IPS DF 4.7 (cell line): ENCODE measurements around the gene TMPRSS9.
A peak's percentile ranks its signal among the peaks of the same experiment; 100 is the strongest.

ENCODE experiments used
- DNase-seq: peaks from one replicate; pipeline ENCODE4 v3.0.0-alpha.2; 2013; ENCODE audit warnings: low spot score; ENCODE audit errors: extremely low read depth

TMPRSS9 gene

GRCh38 chr19:2359992-2360685 is at the start of gene TMPRSS9:
TMPRSS9 (plus strand) TSS chr19:2360265; CDS start chr19:2389786, 29,521 bp downstream.
- no peak for DNase-seq

- no peak for DNase-seq
Observed at GRCh38 chr19:2311093-2311492, 49.0 kb upstream of the TMPRSS9 start.

- DNase-seq: no peak
Observed at GRCh38 chr19:2312820-2313501, 47.1 kb upstream of the TMPRSS9 start.

GRCh38 chr19:2315121-2315817 is 44.8 kb upstream of the TMPRSS9 start:
- no peak for DNase-seq

DNA sequence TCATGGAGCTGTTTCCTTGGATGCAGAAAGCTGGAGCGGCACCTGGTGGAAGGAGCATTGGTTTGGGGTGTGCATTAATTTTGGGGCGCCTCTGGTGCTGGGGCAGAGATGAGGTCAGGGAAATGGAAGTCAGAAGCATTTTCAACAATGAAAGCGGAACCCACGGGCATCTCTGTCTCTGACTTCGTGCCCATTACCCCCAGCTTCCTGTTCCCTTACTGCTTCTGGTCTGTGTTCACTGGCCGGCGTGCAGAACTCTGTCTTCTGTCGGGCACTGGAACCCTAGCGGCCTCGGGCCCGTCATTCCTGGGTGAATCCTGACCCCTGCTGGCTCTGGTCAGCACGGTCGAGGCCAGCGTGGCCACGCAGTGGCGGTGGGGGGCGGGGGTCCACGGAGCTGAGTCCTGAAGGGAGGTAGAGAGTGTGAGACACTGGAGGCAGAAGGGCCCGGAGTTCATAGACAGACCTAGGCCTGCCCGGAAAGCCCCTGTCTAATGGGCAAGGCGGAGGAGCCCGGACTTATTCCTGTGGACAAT is 44.2 kb upstream of the TMPRSS9 start:
- DNase-seq: no peak

GRCh38 chr19:2317300-2317699 is 42.8 kb upstream of the TMPRSS9 start:
- DNase-seq: no peak

DNA sequence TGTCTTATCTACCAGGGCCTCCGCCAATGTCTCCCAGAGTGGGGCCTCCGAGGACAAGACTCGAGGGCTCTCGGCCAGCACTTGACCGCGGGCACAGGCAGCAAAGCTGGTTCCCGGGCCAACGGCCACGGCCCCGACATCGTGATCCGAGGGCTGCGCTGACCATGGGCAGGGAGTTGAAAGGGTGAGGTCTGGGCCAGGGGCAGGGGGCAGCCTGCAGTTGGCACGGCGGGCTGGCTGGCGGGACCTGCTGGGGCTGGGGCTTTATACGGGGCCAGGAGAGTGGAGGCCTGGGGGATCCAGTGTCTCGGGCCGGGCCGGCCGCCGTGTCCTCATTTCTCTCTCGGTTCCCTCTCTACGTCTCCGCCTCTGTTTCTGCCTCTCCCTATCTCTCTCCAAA is 42.3 kb upstream of the TMPRSS9 start:
- no peak for DNase-seq

DNA sequence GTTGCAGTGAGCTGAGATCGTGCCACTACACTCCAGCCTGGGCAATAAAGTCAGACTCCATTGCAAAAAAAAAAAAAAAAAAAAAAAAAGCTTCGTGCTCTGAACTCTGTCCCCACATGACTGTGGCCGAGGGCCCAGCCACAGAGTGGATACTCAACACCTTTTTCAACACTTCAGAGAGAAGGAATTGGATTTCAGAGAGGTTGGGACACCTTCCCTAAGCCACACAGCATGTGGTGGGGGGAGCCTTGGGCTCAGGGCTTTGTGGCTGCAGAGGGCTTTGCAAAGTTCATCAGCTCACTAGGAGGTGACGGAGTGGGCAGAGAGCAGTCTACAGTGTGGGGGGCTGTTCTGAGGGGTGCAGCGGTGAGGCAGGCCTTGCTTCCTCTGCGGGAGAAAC is 41.1 kb upstream of the TMPRSS9 start:
- DNase-seq: no peak

DNA sequence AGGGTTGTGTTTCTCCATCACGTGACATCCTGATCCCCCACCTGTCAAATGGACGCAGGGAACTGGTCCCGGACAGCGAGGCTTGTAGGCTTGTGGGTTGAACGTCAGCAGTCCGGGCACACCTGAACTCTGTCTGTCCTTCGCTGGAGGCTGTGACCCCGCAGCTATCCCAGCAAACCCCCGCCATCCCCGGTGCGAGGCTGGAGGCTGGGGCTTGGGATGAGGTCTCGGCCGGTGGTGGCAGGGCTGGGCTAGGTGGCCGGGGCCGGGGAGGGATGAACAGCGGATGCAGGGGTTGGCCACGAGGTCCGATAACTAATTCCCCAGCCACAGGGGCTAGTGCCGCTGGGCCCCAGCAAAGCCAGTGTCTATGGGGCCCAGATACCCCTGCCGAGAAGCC is 40.5 kb upstream of the TMPRSS9 start:
- DNase-seq: no peak

- no peak for DNase-seq
Observed at GRCh38 chr19:2320049-2320448, 40.0 kb upstream of the TMPRSS9 start.

DNA sequence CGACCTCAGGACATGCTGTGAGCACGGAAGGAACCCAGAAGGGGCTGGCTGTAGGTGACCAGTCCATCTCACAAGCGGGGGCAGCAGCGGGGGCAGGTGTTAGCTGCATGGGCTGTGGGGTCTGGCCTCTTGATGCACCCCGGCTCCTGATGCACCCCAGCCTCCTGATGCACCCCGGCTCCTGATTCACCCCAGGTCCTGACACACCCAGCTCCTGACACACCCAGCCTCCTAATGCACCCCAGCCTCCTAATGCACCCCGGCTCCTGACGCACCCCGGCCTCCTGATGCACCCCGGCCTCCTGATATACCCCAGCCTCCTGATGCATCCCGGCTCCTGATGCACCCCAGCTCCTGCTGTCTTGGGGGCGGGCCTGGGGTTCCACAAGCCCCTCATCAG is 39.1 kb upstream of the TMPRSS9 start:
- DNase-seq: no peak

DNA sequence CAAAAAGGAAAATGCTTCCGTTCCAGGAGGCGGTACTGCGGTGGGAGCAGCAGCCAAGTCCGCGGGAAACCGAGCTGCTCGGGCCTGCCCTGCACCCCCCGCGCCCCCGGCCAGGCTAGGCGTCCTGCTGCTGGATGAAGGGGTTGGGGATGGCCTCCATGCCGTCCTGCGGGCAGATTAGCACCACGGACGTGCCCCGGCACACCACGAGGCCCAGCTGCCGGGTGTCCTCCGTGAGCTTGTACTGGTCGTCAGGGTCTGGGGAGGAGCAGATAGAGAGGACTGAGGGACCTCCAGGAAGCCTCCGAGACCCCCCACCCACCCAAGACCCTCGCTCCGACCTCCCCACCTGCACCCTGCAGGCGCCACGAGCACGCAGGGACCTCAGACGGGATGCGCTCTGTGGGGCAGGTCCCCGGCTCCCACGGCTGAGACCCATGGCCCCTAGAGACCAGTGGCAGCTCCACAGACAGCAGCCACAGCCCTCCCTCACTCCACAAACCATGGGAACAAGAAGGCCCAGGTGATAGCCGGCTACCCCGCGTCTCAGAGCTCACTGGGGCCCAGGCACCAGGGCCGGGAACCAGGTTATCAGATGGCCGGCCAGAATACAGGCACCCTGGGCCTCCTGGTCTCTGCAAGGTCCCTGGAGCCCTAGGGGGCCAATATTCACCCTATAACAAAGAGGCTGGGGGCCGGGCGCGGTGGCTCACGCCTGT is 38.3 kb upstream of the TMPRSS9 start:
- no peak for DNase-seq

DNA sequence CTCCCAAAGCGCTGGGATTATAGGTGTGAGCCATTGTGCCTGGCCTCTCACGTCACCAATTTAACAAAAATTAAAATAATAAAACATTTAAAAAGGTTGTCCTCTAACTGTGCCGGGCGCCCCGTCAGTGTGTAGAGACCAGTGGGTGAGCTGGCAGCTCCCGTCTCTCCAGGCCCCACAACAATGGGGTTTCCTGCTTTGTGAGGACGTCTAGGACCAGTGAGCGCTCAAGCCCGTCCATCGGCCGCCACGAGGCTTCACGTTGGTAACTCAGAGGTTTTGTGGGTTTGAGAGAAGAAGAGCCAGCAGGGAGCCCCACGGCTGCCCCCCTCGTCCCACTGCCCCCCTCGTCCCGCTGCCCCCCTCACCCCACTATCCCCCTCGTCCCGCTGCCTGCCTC is 36.4 kb upstream of the TMPRSS9 start:
- no peak for DNase-seq

DNA sequence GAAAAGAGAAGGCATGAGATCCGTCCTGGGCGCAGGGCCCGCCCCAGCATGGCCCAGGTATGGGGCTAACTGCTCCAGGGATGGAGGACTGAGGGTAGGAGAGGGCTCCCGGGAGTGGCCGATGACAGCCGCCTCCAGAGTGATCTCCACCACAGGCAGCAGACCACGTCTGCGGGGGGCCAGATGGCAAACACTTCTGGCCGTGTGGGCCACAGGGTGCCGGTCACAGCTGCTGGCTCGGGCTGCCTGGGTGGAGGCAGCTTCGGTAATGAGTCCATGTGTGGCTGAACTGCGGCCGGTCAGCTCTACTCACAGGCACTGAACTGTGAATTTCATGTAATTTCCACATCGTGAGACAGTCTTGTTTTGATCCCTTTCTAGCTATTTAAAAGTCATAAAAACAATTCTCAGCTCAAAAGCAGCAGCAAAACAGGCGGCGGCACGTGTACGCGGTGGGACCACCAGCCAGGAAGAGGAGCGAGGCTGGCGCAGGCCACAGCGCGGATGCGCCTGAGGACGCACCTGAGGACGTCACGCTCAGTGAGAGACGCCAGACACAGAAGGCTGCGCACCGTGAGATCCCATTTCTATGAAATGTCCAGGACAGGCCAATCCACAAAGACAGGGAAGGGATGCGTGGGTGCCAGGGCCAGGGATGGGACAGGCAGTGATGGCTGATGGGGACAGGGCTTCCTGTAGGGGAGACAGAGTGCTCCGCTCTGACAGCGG is 35.7 kb upstream of the TMPRSS9 start:
- no peak for DNase-seq

- DNase-seq: no peak
Observed at GRCh38 chr19:2325281-2326046, 34.6 kb upstream of the TMPRSS9 start.

DNA sequence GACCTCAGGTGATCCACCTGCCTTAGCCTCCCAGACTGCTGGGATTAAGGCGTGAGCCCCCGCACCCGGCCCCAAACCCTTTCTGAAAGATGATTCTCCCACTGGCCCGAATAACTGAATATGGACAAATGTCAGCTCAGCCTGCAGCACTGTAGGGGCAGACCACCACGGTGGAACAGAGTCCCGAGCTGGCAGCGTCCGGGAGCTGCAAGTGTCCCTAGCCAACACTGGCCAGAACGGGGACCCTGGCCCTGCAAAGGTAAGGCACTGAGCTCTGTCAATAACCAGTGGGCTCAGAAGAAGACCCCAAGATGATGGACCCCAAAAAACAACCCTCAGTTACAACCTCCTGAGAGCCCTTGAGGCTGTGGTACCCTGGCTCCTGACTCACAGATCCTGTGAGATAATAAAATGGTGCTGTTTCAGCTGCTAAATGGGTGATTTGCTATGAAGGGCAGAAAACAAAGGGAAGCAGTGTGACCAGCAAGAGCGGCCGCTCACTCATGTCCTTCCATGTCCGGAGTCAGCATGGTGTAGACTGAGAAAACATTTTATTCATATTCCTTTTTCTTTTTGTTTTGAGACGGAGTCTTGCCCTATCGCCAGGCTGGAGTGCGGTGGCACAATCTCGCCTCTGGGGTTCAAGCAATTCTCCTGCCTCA is 33.2 kb upstream of the TMPRSS9 start:
- no peak for DNase-seq

DNA sequence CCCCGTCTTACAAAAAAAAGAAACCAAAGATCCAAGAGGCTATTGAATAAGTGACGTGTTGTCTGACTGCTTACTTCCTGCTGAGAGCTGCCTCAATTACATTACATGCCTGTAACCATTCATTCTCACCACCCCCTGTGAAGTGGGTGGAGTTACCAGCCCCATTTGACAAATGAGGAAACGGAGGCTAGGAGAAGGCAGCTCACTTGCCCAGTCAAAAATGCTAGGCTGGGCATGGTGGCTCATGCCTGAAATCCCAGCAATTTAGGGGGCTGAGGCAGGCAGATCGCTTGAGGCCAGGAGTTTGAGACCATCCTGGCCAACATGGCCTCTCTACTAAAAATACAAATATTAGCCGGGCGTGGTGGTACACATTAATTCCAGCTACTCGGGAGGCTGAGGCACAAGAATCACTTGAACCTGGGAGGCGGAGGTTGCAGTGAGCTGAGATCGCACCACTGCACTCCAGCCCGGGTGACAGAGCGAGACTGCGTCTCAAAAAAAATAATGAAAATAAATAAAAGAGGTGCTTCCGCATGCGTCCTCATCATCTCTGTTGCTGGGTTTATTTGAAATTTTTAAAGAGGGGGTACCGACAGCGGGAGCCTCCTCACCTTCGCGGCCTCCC is 32.2 kb upstream of the TMPRSS9 start:
- DNase-seq: peak; percentile 76

DNA sequence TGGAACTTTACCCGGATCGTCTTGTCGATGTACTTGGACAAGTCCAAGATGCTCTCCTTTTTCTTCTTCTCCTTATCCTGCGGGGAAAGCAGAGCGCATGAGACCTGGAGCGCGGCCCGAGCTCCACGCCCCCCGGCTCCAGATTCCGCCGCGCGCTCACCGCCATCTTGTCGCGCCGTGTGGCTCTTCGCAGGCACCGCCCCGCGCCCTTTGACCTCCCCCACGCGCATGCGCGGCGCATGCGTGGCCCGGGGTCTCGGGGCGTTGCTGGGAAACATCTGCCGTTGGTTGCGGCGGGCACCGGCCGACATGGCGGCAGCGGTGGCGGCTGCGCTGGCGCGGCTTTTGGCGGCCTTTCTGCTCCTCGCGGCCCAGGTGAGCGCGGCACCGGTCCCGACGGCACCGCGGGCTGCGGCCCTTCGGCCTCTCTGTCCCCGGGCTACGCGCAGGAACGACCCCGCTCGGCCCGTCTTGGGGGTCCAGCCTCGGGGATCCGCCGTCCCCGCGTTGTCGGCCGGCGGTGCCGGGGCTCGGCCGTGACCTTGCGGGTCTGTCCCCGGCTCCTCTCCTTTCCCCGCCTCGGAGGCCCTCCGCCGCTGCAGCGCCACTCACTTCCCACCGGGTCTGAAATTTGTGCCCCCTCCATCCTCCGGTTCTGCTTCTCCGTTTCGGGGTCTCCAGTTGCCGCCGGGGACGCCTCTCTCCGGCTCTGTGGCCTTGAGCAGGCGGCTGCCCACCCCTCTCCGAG is 31.5 kb upstream of the TMPRSS9 start, which contains the start of the genes LSM7 and SPPL2B:
Gene LSM7 (minus strand): TSS at position 186 of the 748 bp plus-strand sequence. CDS start 20 bp downstream, at position 166.
Gene SPPL2B (plus strand): TSS at position 284 of the 748 bp plus-strand sequence. CDS start 26 bp downstream, at position 310.
- no peak for DNase-seq
